ENCODE results near the gene PRKCD.

The PRKCD gene

DNA sequence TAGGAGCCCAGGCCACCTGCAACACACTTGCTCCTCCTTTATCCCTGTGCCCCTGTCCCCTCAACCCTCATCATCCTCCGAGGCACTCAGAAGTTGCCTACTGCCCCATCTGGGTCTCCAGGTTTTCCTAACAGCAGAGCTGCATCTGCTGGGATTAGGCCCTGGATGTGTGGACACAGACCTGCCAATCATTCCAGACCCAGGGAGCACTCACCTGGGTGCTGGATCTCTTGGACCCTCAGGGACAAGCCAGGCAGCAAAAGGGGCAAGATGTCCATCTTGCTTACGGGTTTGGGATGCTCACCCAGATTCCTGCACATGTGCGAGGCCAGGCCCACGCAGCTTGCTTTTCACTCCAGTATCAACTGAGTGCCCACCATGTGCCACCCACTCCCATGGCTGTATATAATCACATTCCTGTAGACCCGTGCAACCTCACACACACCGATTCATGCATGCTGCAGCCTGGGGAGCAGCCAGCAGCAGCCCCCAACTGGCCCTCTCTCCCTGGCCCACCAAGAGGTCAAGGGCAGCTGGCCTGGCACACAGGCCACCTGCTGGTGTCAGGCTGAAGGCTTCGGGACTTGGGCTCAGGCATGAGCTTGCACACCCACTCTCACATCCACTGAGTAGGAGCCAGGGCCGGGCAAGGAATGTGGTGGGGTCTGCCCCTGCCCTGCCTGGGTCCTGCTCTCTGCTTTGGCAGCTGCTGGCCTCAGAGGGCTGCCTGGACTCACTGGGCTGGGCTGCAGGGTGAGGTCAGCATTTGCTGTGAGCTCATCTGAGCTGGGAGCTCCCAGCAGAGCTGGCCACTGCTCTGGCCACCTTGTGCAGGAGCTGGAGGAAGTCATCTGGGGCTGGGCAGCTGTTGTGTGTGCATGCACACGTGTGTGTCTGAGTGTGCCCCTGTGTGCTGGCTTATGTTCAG, 14.9 kb downstream of the PRKCD start:
- Mint-ChIP-seq H3K27ac (no peak overlapping the region), H3K4me3 (no peak overlapping the region), H3K36me3 (peaks cover 13% of the 10 kb centered on the region), H3K4me1 (peaks cover 5% of the 10 kb centered on the region), H3K27me3 (no peaks in the 10 kb centered on the region), H3K9me3 (no peaks in the 10 kb centered on the region)
- no peak for DNase-seq
- CTCF ChIA-PET, result no interaction called here

DNA sequence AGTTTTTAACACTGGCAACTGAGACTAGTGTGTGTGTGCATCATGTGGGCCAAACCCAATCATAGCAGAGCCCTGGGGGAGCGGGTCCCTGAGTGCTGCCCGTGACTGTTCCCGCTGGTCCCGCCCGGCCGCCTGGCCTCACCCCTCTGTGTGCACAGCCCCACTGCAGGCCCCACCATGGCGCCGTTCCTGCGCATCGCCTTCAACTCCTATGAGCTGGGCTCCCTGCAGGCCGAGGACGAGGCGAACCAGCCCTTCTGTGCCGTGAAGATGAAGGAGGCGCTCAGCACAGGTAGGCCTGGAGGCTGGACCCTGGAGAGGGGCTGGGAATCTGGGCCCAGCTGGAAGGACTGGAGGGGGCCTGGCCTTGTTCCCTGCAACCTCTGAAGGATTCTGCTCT, 17.2 kb downstream of the PRKCD start:
- Mint-ChIP-seq H3K27me3 (no peaks in the 10 kb centered on the region), H3K4me1 (no peaks in the 10 kb centered on the region), H3K36me3 (peaks cover 18% of the 10 kb centered on the region), H3K4me3 (no peak overlapping the region), H3K27ac (no peak overlapping the region), H3K9me3 (no peaks in the 10 kb centered on the region)
- DNase-seq, result no peak
- CTCF ChIA-PET, result no interaction called here

DNA sequence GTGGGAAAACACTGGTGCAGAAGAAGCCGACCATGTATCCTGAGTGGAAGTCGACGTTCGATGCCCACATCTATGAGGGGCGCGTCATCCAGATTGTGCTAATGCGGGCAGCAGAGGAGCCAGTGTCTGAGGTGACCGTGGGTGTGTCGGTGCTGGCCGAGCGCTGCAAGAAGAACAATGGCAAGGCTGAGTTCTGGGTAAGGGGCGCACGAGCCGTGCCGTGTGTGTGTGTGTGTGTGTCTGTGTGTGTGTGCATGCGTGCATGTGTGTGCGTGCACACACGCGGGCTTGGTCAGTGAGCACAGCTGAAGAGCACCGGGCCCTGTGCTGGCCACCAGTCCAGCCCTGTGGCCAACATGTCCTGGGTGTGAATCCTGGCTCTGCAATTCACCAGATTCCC, 18.6 kb downstream of the PRKCD start:
- CTCF ChIA-PET, result interaction anchor here (1.3 kb wide), 1 partner anchor 17 kb away, joined by 4 read pairs; no protein-coding TSS in a partner anchor
- Mint-ChIP-seq H3K36me3 (peaks cover 17% of the 10 kb centered on the region), H3K27ac (no peak overlapping the region), H3K9me3 (no peaks in the 10 kb centered on the region), H3K4me3 (no peak overlapping the region), H3K27me3 (no peaks in the 10 kb centered on the region), H3K4me1 (no peaks in the 10 kb centered on the region)
- DNase-seq, result no peak

DNA sequence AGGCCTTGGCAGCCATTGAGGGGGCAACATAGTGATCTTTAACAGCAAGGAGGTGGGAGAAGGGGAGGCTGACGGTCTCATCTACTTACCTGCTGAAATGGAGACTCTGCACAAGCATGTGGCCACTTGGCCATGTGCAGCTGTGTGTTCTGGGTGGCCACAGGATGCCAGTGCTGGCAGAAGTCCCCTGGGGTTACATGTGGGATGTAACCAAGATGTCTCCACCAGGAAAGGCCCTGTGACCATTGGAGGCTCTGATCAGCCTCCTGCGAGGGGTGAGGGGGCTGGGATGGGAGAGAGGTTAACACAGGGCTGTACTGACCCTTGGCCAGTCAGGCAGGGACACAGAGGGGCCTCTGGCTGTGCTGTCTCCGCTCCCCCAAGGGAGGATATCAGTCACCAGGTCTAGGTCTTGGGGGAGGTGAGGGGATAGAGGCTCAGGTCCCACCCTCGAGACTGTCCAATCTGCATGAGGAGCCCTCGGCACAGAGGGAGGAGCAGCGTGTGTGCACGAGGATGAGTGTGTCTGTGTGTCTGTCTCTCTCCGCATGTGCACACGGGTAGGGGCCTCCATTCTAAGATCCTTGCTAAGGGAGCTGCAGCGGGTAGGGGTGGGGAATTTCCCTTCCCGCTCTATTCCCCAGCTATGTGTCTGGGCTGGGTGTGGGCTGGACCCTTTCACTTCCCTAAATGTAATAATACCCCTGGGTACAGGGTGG, 19.5 kb downstream of the PRKCD start:
- no peak for DNase-seq
- Mint-ChIP-seq H3K27ac (no peak overlapping the region), H3K9me3 (no peaks in the 10 kb centered on the region), H3K36me3 (peaks cover 23% of the 10 kb centered on the region), H3K27me3 (no peaks in the 10 kb centered on the region), H3K4me1 (peaks cover 4% of the 10 kb centered on the region), H3K4me3 (no peak overlapping the region)
- CTCF ChIA-PET, result no interaction called here

DNA sequence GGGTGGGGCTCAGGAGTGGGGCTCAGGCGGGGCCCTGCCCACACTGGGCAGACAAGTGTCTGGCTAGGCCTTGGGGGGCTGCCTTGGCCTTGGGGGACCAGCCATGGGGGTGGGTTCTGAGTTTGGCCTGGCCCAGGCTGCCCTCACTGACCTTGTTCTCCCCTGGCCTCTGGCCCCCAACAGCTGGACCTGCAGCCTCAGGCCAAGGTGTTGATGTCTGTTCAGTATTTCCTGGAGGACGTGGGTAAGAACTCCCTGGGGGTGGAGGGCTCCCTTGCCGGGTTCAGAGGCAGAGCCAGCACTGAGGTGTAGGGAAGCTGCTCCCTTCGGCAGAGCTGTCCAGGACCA, 20.0 kb downstream of the PRKCD start:
- DNase-seq, result no peak
- no peak overlapping the region for H3K4me3 Mint-ChIP-seq
- H3K27ac Mint-ChIP-seq, result no peak overlapping the region
- CTCF ChIA-PET, result no interaction called here
- H3K4me1 Mint-ChIP-seq, result peaks cover 4% of the 10 kb centered on the region
- no peaks in the 10 kb centered on the region for H3K9me3 Mint-ChIP-seq
- H3K27me3 Mint-ChIP-seq, result no peaks in the 10 kb centered on the region
- peaks cover 23% of the 10 kb centered on the region for H3K36me3 Mint-ChIP-seq

DNA sequence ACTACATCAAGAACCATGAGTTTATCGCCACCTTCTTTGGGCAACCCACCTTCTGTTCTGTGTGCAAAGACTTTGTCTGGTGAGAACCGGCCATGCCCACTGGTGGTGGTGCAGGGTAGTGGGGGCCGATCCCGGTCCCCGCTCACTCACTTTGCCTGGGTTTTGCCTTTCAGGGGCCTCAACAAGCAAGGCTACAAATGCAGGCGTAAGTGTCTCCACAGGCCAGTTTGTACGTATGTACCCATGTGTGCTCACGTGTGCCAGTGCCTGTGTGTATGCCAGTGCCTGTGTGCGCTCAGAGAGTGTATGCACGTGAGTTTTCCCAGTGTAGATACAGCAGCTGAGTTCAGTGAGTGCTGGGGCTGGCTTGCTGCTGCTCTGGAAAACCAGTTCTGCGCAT, 20.5 kb downstream of the PRKCD start:
- H3K9me3 Mint-ChIP-seq, result no peaks in the 10 kb centered on the region
- H3K4me3 Mint-ChIP-seq, result no peak overlapping the region
- no peaks in the 10 kb centered on the region for H3K27me3 Mint-ChIP-seq
- CTCF ChIA-PET, result no interaction called here
- no peak for DNase-seq
- H3K36me3 Mint-ChIP-seq, result peaks cover 23% of the 10 kb centered on the region
- H3K27ac Mint-ChIP-seq, result no peak overlapping the region
- peaks cover 4% of the 10 kb centered on the region for H3K4me1 Mint-ChIP-seq

DNA sequence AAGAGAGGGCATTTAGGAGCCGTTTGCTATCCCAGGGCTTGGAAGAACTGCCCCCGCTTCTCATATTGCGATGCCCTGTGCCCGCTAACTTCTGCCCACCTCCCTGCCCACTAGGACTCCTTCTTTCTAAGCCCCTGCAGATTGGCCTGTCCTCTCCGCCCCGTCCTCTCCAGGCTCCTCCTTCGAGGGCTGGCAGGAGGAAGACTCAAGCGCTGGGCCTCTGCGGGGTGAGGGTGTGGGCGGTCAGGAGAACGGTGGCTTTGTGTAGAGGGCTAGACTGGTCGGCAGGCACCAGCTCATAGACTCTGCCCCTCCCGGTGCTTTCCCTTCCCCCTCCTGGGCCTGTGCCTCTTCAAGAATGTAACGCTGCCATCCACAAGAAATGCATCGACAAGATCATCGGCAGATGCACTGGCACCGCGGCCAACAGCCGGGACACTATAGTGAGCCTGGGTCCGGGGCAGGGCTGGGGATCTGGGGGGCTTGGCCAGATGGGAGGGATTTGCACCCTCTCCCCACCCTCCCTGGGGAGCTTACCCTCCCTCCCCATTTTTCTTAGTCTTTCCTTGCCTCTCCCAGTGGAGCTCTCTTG, 21.9 kb downstream of the PRKCD start:
- H3K9me3 Mint-ChIP-seq, result no peaks in the 10 kb centered on the region
- no peak overlapping the region for H3K4me3 Mint-ChIP-seq
- peaks cover 4% of the 10 kb centered on the region for H3K4me1 Mint-ChIP-seq
- H3K27me3 Mint-ChIP-seq, result no peaks in the 10 kb centered on the region
- no peak for DNase-seq
- peaks cover 23% of the 10 kb centered on the region for H3K36me3 Mint-ChIP-seq
- CTCF ChIA-PET, result interaction anchor here (1.6 kb wide), 1 partner anchor 13 kb away, joined by 5 read pairs; no protein-coding TSS in a partner anchor
- H3K27ac Mint-ChIP-seq, result no peak overlapping the region

DNA sequence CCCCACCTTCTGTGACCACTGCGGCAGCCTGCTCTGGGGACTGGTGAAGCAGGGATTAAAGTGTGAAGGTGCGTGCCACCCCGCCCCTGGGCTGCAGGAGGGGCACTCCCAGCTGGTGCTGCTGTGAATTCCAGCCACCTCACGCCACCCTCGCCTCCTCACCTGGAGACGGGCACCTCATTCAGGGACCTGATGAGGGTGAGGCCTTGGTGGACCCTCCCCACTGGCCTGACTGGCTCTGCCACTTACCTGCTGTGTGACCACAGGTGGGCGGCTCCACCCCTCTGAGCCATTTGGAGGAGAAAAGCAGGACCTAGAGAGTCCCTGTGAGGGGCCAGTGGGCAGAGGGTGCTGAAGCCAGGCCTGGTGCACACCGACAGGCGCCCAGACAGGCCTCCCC, 22.5 kb downstream of the PRKCD start:
- CTCF ChIA-PET, result interaction anchor here (1.6 kb wide), 1 partner anchor 12 kb away, joined by 5 read pairs; no protein-coding TSS in a partner anchor

DNA sequence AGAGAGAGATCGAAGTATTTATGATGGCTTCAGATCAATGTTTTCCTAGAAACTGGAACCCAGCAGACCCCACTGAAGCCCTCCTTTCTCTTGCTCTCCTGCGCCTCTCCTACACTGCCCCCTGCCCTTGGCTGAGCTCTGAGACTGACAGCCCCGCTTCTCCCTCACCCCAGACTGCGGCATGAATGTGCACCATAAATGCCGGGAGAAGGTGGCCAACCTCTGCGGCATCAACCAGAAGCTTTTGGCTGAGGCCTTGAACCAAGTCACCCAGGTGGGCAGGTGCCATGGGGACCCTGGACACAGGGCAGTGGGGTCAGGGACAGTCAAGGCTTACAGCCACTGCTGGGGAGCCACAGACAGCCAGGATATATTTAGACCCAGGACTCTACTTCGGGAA, 23.7 kb downstream of the PRKCD start:
- peaks cover 4% of the 10 kb centered on the region for H3K4me1 Mint-ChIP-seq
- no peaks in the 10 kb centered on the region for H3K9me3 Mint-ChIP-seq
- DNase-seq, result no peak
- no peaks in the 10 kb centered on the region for H3K27me3 Mint-ChIP-seq
- no peak overlapping the region for H3K4me3 Mint-ChIP-seq
- H3K36me3 Mint-ChIP-seq, result peaks cover 15% of the 10 kb centered on the region
- H3K27ac Mint-ChIP-seq, result no peak overlapping the region
- CTCF ChIA-PET, result no interaction called here

More for the DNA sequence above, 22.5 kb downstream of the PRKCD start:
- Mint-ChIP-seq H3K4me3 (no peak overlapping the region), H3K27me3 (no peaks in the 10 kb centered on the region), H3K27ac (no peak overlapping the region), H3K9me3 (no peaks in the 10 kb centered on the region), H3K36me3 (peaks cover 23% of the 10 kb centered on the region), H3K4me1 (peaks cover 4% of the 10 kb centered on the region)
- no peak for DNase-seq

DNA sequence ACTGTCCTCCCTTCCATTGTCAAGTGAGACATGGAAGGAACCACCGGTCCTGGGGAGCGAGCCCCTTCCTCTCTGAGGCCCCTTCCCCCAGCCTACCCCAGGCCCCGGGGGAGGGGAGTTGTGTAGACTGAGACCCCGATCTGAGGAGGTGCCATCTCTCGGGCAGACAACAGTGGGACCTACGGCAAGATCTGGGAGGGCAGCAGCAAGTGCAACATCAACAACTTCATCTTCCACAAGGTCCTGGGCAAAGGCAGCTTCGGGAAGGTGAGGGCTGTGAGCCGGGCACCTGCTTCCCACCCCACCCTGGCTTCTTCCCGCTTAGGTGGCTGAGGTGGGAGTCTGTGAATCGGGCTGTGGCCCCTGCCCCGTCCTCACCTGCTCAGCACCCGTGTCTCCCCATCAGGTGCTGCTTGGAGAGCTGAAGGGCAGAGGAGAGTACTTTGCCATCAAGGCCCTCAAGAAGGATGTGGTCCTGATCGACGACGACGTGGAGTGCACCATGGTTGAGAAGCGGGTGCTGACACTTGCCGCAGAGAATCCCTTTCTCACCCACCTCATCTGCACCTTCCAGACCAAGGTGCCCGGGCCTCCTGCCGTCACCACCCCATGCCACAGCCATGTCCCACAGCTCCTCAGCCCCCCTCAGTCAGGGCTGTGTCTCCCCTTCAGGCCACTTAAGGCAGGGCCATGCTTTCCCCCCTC, 24.9 kb downstream of the PRKCD start:
- Mint-ChIP-seq H3K36me3 (peaks cover 15% of the 10 kb centered on the region), H3K27ac (no peak overlapping the region), H3K27me3 (no peaks in the 10 kb centered on the region), H3K4me1 (peaks cover 4% of the 10 kb centered on the region), H3K4me3 (no peak overlapping the region), H3K9me3 (no peaks in the 10 kb centered on the region)
- no peak for DNase-seq
- CTCF ChIA-PET, result interaction anchor here (2.6 kb wide), 1 partner anchor 10 kb away, joined by 7 read pairs; no protein-coding TSS in a partner anchor

DNA sequence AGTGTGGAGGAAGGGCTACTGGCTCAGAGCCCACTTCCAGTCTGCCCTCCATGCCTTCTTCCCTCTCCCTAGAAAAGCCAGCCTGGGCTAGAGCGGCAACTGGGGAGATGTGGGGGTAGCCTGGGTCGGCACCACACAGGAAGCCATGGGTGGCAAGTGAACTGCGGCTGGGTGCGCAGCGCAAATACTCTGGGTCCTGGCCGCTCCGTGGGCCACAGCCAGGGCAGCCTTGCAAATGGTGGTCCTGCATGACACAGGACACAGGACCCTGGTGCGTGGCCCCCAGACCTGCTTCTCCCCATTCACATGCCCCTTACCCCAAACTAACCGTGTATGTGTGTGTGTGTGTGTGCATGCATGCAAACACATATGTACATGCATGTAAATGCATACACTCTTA, 25.7 kb downstream of the PRKCD start:
- H3K9me3 Mint-ChIP-seq, result no peaks in the 10 kb centered on the region
- no peak overlapping the region for H3K27ac Mint-ChIP-seq
- DNase-seq, result no peak
- H3K27me3 Mint-ChIP-seq, result no peaks in the 10 kb centered on the region
- H3K36me3 Mint-ChIP-seq, result peaks cover 15% of the 10 kb centered on the region
- H3K4me3 Mint-ChIP-seq, result no peak overlapping the region
- CTCF ChIA-PET, result interaction anchor here (1.3 to 2.6 kb wide), 2 partner anchors 10 to 53 kb away, joined by 3 to 7 read pairs; no protein-coding TSS in a partner anchor
- H3K4me1 Mint-ChIP-seq, result peaks cover 4% of the 10 kb centered on the region

DNA sequence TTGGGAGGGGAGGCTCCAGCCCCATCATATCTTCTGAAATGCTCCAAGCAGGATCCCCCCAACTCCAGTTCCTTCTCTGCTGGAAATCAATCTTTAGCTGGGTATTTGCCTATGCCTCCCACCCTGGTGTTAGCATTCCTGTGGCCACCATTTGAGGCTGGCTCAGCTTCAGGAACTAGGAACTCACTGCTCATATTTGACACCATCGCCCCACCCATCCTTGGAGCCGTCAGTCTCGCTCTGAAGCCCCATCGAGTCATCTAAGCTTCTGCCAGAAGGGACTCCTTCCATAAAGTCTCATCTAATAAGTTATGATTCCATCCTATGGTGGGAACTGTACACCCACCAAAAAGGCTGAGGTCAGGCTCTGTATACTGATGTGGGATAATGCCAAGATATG, 26.4 kb downstream of the PRKCD start:
- Mint-ChIP-seq H3K27me3 (no peaks in the 10 kb centered on the region), H3K36me3 (peaks cover 15% of the 10 kb centered on the region), H3K4me1 (peaks cover 4% of the 10 kb centered on the region), H3K9me3 (no peaks in the 10 kb centered on the region), H3K27ac (no peak overlapping the region), H3K4me3 (no peak overlapping the region)
- no peak for DNase-seq
- CTCF ChIA-PET, result interaction anchor here (1.3 to 2.6 kb wide), 2 partner anchors 9 to 54 kb away, joined by 3 to 7 read pairs; no protein-coding TSS in a partner anchor

DNA sequence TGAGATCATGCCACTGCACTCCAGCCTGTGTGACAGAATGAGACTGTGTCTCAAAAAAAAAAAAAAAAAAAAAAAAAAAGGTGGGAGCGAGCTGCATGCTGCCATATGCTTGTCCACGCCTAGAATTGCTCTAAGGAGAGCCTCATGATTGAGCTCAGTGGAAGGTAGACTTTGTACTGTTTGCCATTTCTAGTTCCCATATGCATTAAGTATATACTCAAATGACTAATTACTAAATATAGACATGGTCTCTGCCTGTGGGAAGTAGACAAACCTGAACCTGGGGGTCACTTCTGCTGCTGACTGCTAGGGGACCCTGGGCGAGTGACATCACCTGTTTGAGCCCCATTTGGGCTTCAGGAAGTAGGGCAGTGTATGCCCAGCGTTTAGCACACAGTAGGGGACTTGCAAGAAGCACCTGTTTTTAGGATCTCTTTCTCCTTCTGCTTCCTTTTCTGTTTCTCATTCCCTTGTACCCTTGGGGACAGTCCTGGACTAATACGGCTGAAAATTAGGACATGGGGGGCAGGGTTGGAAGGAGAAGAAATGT, 27.2 kb downstream of the PRKCD start:
- CTCF ChIA-PET, result interaction anchor here (2.6 kb wide), 1 partner anchor 8 kb away, joined by 7 read pairs; no protein-coding TSS in a partner anchor
- no peak for DNase-seq
- Mint-ChIP-seq H3K9me3 (no peaks in the 10 kb centered on the region), H3K4me3 (no peak overlapping the region), H3K36me3 (peaks cover 13% of the 10 kb centered on the region), H3K27ac (no peak overlapping the region), H3K4me1 (peaks cover 6% of the 10 kb centered on the region), H3K27me3 (no peaks in the 10 kb centered on the region)

Data from activated naive CD4-positive, alpha-beta T cell treated with anti-CD3 and anti-CD28 coated beads, Interleukin-2, amount 10 ng/mL, durations not matched to agents 7 days and 5 days (primary cell).